K562 (cell line): ENCODE results near the gene DAPK2. TPM values are rescaled to one million over a fixed set of nuclear protein-coding genes. Genes with fewer than 3 reads are reported as not detected.

Source experiments
- CXXC5 ChIP-seq: fragments of 250-450 bp; sonication (Bioruptor Pico); IDR thresholded peaks from 2 replicates; pipeline ENCODE4 v1.8.0; 2022; ENCODE audit warnings: inconsistent platforms, mild to moderate bottlenecking, moderate library complexity
- FIP1L1 ChIP-seq: fragments of 200-400 bp; formaldehyde crosslinking; IDR thresholded peaks from 2 replicates; pipeline ENCODE4 v1.6.1; 2018; ENCODE audit warnings: mild to moderate bottlenecking, low read depth, low read length; ENCODE audit not compliant: poor library complexity, severe bottlenecking
- GTF3C2 ChIP-seq: IDR thresholded peaks from 3 replicates; pipeline ENCODE4 v1.6.1; 2011; ENCODE audit warnings: borderline replicate concordance, mild to moderate bottlenecking, moderate library complexity; ENCODE audit not compliant: insufficient read length; ENCODE audit errors: extremely low read depth
- JUN ChIP-seq, 2 experiments: sonication (generic) in 1 of 2; formaldehyde crosslinking in 1 of 2; IDR thresholded peaks; 2 replicates each; pipeline versions ENCODE4 v1.6.1 to v1.8.0; 2012 to 2022; ENCODE audit warnings: borderline replicate concordance in 2 of 2, mild to moderate bottlenecking in 2 of 2, improper control_type of control experiment in 1 of 2, low read depth in 1 of 2, low read length in 1 of 2, missing genetic modification reagents in 1 of 2
- POLR2H ChIP-seq: IDR thresholded peaks from 2 replicates; pipeline ENCODE4 v1.6.1; 2016; ENCODE audit warnings: missing genetic modification characterization, low read depth, mild to moderate bottlenecking, control low read depth, missing compliant biosample characterization, moderate library complexity
- RAD21 ChIP-seq, 2 experiments: fragments of 250-450 bp in 1 of 2; fragments of 450-650 bp in 1 of 2; sonication (Bioruptor Pico) in 1 of 2; formaldehyde crosslinking in 1 of 2; IDR thresholded peaks in 1 of 2; conservative IDR thresholded peaks in 1 of 2; 2 replicates each; pipeline versions ENCODE4 v1.4.0 to v1.8.0; 2020 to 2022; ENCODE audit warnings: mild to moderate bottlenecking in 2 of 2, moderate library complexity in 1 of 2
- SMC3 ChIP-seq: conservative IDR thresholded peaks from 2 replicates; pipeline ENCODE4 v1.6.1; 2011; ENCODE audit warnings: low read depth, low read length, improper control_type of control experiment; ENCODE audit not compliant: insufficient read depth
- ZNF146 ChIP-seq: IDR thresholded peaks from one replicate; pipeline ENCODE4 v1.6.1; 2018; ENCODE audit warnings: missing compliant biosample characterization; ENCODE audit not compliant: unreplicated experiment
- ZNF395 ChIP-seq: fragments of 200-800 bp; sonication (Bioruptor generic); IDR thresholded peaks from 2 replicates; pipeline ENCODE4 v1.6.1; 2017; ENCODE audit warnings: missing genetic modification characterization, missing compliant biosample characterization
- ZNF431 ChIP-seq: sonication (generic); formaldehyde crosslinking; IDR thresholded peaks from 2 replicates; pipeline ENCODE4 v1.8.0; 2022; ENCODE audit warnings: mild to moderate bottlenecking, missing genetic modification reagents
- ZNF518B ChIP-seq: fragments of 250-450 bp; sonication (Bioruptor Pico); IDR thresholded peaks from 2 replicates; pipeline ENCODE4 v1.5.0; 2021; ENCODE audit warnings: mild to moderate bottlenecking, moderate library complexity
- polyA plus RNA-seq, 8 experiments: library from polyadenylated mRNA; depleted of rRNA in 4 of 8; stranded (reverse) in 5 of 8; unstranded in 3 of 8; fragments of >200 nt; fragmentation: Nextera tagmentation in 2 of 8; fragmentation: Illumina TruSeq in 1 of 8; extraction: Ambion mirVana in 2 of 8; extraction: Trizol in 1 of 8; gene quantifications; 2 replicates each; pipeline versions ENCODE4 v1.2.1 to v1.2.3, GENCODE V29; 2011 to 2014; ENCODE audit warnings: inconsistent platforms in 1 of 8, missing spikeins in 1 of 8
- total RNA-seq, 7 experiments: library from RNA; depleted of rRNA in 6 of 7; stranded (reverse); fragments of >200 nt in 6 of 7; fragmentation: Illumina TruSeq in 2 of 7; extraction: Trizol in 2 of 7; gene quantifications; 2 replicates each; pipeline versions ENCODE4 v1.2.1 to v1.2.3, GENCODE V29; 2011 to 2021; ENCODE audit warnings: low replicate concordance in 1 of 7

Gene DAPK2
- total and polyA plus RNA-seq, 9 of the 15 experiments (the other 6 are each of a cell fraction or from before 2014, with no cell fraction given), result 0.14 to 5.2 (median 2.2) TPM

GRCh38 chr15:63870487-63871209 is 175.6 kb downstream of the DAPK2 start (continued):
- no peak for TF ChIP-seq GTF3C2
- TF ChIP-seq ZNF518B (CRISPR knock-in tag), result no peak
- TF ChIP-seq FIP1L1, result no peak
- no peak for TF ChIP-seq ZNF146 (CRISPR knock-in tag)
- peak; percentile 81; the same call in 1 of the 2 replicates for TF ChIP-seq ZNF395 (CRISPR knock-in tag)
- no peak for TF ChIP-seq RAD21 (CRISPR knock-in tag; conservative IDR thresholded peaks at IDR 0.05 in 1 of 2, IDR thresholded peaks at IDR 0.05 in 1 of 2)
- peak; percentile 81; the same call in 1 of the 2 replicates for TF ChIP-seq ZNF431
- TF ChIP-seq SMC3, result no peak
- no peak for TF ChIP-seq POLR2H (tag)
- peak; percentile 51 for TF ChIP-seq CXXC5 (CRISPR knock-in tag)
- TF ChIP-seq JUN (IDR thresholded peaks at IDR 0.05; ENCODE audit: borderline replicate concordance, low read depth, low read length), result no peak
- TF ChIP-seq JUN (CRISPR knock-in tag; IDR thresholded peaks at IDR 0.05; ENCODE audit: borderline replicate concordance), result 0 out of 2 replicates have a peak, but pooled peaks have one; percentile 56
